ENCODE measurements around the gene VSIG8.

- TF ChIP-seq POLR2A (IDR thresholded peaks at IDR 0.05; ENCODE audit: low read depth, low read length) (no peak), BHLHE40 (IDR thresholded peaks at IDR 0.05; ENCODE audit: low read depth, low read length) (no peak), RAD21 (IDR thresholded peaks at IDR 0.05; ENCODE audit: low read length) (no peak), CHD1 (IDR thresholded peaks at IDR 0.05; ENCODE audit: low read depth, low read length) (no peak), SMC3 (IDR thresholded peaks at IDR 0.05; ENCODE audit: low read depth, low read length) (no peak), CEBPB (IDR thresholded peaks at IDR 0.05; ENCODE audit: low read depth, low read length) (no peak), ELK1 (IDR thresholded peaks at IDR 0.05; ENCODE audit: borderline replicate concordance, low read depth, low read length) (no peak), FOS (IDR thresholded peaks at IDR 0.05; ENCODE audit: low read depth, low read length) (no peak), RCOR1 (IDR thresholded peaks at IDR 0.05; ENCODE audit: insufficient replicate concordance, low read length) (no peak), MXI1 (IDR thresholded peaks at IDR 0.05; ENCODE audit: borderline replicate concordance, low read depth, low read length) (no peak)
- TF ChIP-seq, protein P1, sequence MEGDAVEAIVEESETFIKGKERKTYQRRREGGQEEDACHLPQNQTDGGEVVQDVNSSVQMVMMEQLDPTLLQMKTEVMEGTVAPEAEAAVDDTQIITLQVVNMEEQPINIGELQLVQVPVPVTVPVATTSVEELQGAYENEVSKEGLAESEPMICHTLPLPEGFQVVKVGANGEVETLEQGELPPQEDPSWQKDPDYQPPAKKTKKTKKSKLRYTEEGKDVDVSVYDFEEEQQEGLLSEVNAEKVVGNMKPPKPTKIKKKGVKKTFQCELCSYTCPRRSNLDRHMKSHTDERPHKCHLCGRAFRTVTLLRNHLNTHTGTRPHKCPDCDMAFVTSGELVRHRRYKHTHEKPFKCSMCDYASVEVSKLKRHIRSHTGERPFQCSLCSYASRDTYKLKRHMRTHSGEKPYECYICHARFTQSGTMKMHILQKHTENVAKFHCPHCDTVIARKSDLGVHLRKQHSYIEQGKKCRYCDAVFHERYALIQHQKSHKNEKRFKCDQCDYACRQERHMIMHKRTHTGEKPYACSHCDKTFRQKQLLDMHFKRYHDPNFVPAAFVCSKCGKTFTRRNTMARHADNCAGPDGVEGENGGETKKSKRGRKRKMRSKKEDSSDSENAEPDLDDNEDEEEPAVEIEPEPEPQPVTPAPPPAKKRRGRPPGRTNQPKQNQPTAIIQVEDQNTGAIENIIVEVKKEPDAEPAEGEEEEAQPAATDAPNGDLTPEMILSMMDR (conservative IDR thresholded peaks at IDR 0.05; ENCODE audit: low read depth, low read length): no peak
These were observed 11.2 kb upstream of the VSIG8 start for GRCh38 chr1:159873530-159874143.

Data from IMR-90 (cell line).